ENCODE measurements around the gene TOMM70. TPM values are rescaled to one million over a fixed set of nuclear protein-coding genes. Genes with fewer than 3 reads are reported as not detected.

Gene TOMM70
- total and polyA plus RNA-seq, 2 of the 13 experiments (the other 11 are each of a cell fraction or from before 2014, with no cell fraction given): 27.0 to 77.2 TPM

GRCh38 chr3:100334488-100335351, 66.2 kb downstream of the TOMM70 start, which contains the start of gene NIT2 (continued):
- no peak for TF ChIP-seq ZNF432 (CRISPR knock-in tag; IDR thresholded peaks at IDR 0.05; ENCODE audit: borderline replicate concordance)
- TF ChIP-seq ZNF296 (CRISPR knock-in tag; conservative IDR thresholded peaks at IDR 0.05): no peak
- 0 out of 2 replicates have a peak, but pooled peaks have one; percentile 86 for TF ChIP-seq NFATC3 (CRISPR knock-in tag; IDR thresholded peaks at IDR 0.05)
- TF ChIP-seq POLR2AphosphoS2 (IDR thresholded peaks at IDR 0.05; ENCODE audit: low read depth, low read length): no peak
- no peak for TF ChIP-seq KDM6A (CRISPR knock-in tag; IDR thresholded peaks at IDR 0.05; ENCODE audit: low read depth)
- peak; percentile 76 for TF ChIP-seq PHF8 (CRISPR knock-in tag; IDR thresholded peaks at IDR 0.05)
- no peak for TF ChIP-seq FOXP1 (IDR thresholded peaks at IDR 0.05)
- TF ChIP-seq FOXP1 (CRISPR knock-in tag; IDR thresholded peaks at IDR 0.05): 0 out of 2 replicates have a peak, but pooled peaks have one; percentile 20
- TF ChIP-seq SAP130 (CRISPR knock-in tag; IDR thresholded peaks at IDR 0.05; ENCODE audit: low read depth): peak; percentile 65; the same call in 1 of the 2 replicates
- TF ChIP-seq STAG1 (CRISPR knock-in tag; IDR thresholded peaks at IDR 0.05): peak; percentile 26; the same call in 1 of the 2 replicates
- peak; percentile 88; the same call in 1 of the 2 replicates for TF ChIP-seq ZSCAN5A (CRISPR knock-in tag; IDR thresholded peaks at IDR 0.05; ENCODE audit: borderline replicate concordance)
- no peak for TF ChIP-seq RARG (CRISPR knock-in tag; IDR thresholded peaks at IDR 0.05; ENCODE audit: low read depth)
- no peak for TF ChIP-seq ZNF44 (CRISPR knock-in tag; IDR thresholded peaks at IDR 0.05)
- no peak for TF ChIP-seq TSC22D2 (CRISPR knock-in tag; IDR thresholded peaks at IDR 0.05; ENCODE audit: borderline replicate concordance)
- TF ChIP-seq MEIS1 (CRISPR knock-in tag; IDR thresholded peaks at IDR 0.05; ENCODE audit: borderline replicate concordance): no peak
- TF ChIP-seq ZNF275 (CRISPR knock-in tag; IDR thresholded peaks at IDR 0.05; ENCODE audit: borderline replicate concordance): no peak
- TF ChIP-seq ZNF329 (CRISPR knock-in tag; IDR thresholded peaks at IDR 0.05; ENCODE audit: low read depth): no peak
- no peak for TF ChIP-seq ZBTB40 (IDR thresholded peaks at IDR 0.05)
- peak; percentile 55; the same call in 1 of the 2 replicates for TF ChIP-seq ZBTB40 (CRISPR knock-in tag; IDR thresholded peaks at IDR 0.05)
